ENCODE measurements around the gene GNAQ.

- TF ChIP-seq RAD21 (IDR thresholded peaks at IDR 0.05; ENCODE audit: low read length) (no peak), CTCF (conservative IDR thresholded peaks at IDR 0.05; ENCODE audit: low read depth, low read length) (no peak), POLR2A (IDR thresholded peaks at IDR 0.05; ENCODE audit: low read depth, low read length) (no peak), CEBPB (IDR thresholded peaks at IDR 0.05; ENCODE audit: low read depth, low read length) (no peak), USF2 (IDR thresholded peaks at IDR 0.05; ENCODE audit: low read depth, low read length) (no peak), SMC3 (IDR thresholded peaks at IDR 0.05; ENCODE audit: low read depth, low read length) (no peak), BHLHE40 (IDR thresholded peaks at IDR 0.05; ENCODE audit: low read depth, low read length) (no peak), MXI1 (IDR thresholded peaks at IDR 0.05; ENCODE audit: borderline replicate concordance, low read depth, low read length) (no peak), RFX5 (IDR thresholded peaks at IDR 0.05; ENCODE audit: low read depth, low read length) (no peak), CHD1 (IDR thresholded peaks at IDR 0.05; ENCODE audit: low read depth, low read length) (no peak), RCOR1 (IDR thresholded peaks at IDR 0.05; ENCODE audit: insufficient replicate concordance, low read length) (no peak), MAZ (IDR thresholded peaks at IDR 0.05; ENCODE audit: borderline replicate concordance, low read depth, low read length) (no peak), FOS (IDR thresholded peaks at IDR 0.05; ENCODE audit: low read depth, low read length) (no peak)
Observed at GRCh38 chr9:77975036-77975435, 56.6 kb downstream of the GNAQ start.

Measured in IMR-90 (cell line).